ENCODE results near the gene STAT2.

Gene STAT2

GRCh38 chr12:56387152-56387736, 27.3 kb upstream of the STAT2 start:
- Histone ChIP-seq H3K36me3 (ENCODE audit: control insufficient read depth, insufficient read depth, low read length) (no peaks in the 10 kb centered on the region), H3K27me3 (ENCODE audit: control insufficient read depth, insufficient read depth, low read length) (no peaks in the 10 kb centered on the region; the same call in 1 of the 2 replicates), H3K9me3 (ENCODE audit: control insufficient read depth, insufficient read depth, low read length) (no peaks in the 10 kb centered on the region), H3K27ac (ENCODE audit: low read length) (no peak overlapping the region), H3K4me3 (ENCODE audit: low read length) (no peak overlapping the region), H3K4me1 (ENCODE audit: control insufficient read depth, insufficient read depth, low read length) (peaks cover 1% of the 10 kb centered on the region; the same call in 1 of the 2 replicates)
- WGBS (ENCODE audit: insufficient coverage, insufficient read length) = no CpG with 5 or more reads among the region's 7 CpGs
- no peak for DNase-seq (ENCODE audit: low read depth, low spot score)

- Histone ChIP-seq H3K36me3 (ENCODE audit: control insufficient read depth, insufficient read depth, low read length) (no peaks in the 10 kb centered on the region), H3K9me3 (ENCODE audit: control insufficient read depth, insufficient read depth, low read length) (no peaks in the 10 kb centered on the region), H3K4me3 (ENCODE audit: low read length) (no peak overlapping the region), H3K27ac (ENCODE audit: low read length) (no peak overlapping the region), H3K4me1 (ENCODE audit: control insufficient read depth, insufficient read depth, low read length) (peaks cover 1% of the 10 kb centered on the region; the same call in 1 of the 2 replicates), H3K27me3 (ENCODE audit: control insufficient read depth, insufficient read depth, low read length) (no peaks in the 10 kb centered on the region; the same call in 1 of the 2 replicates)
- no peak for DNase-seq (ENCODE audit: low read depth, low spot score)
- no CpG with 5 or more reads among the region's 1 CpG for WGBS (ENCODE audit: insufficient coverage, insufficient read length)
Observed at GRCh38 chr12:56385873-56386272, 26.0 kb upstream of the STAT2 start.

DNA sequence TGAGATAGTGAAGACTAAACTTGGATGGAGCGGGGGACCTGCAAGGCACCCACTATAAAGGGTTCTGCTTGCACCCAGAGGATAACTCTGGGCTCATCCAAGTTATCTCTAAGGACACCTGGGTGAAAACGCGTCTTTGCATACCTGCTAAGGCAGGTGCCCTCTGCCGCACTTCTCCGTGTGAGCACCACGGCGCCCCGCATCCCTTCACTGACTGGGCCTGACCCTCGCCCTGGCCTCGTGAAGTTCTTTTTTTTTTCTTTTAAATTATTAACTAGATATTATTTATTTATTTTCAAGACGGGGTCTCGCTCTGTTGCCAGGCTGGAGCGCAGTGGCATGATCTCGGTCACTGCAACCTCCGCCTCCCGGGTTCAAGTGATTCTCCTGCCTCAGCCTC, 22.7 kb upstream of the STAT2 start:
- Histone ChIP-seq H3K9me3 (ENCODE audit: control insufficient read depth, insufficient read depth, low read length) (no peaks in the 10 kb centered on the region), H3K36me3 (ENCODE audit: control insufficient read depth, insufficient read depth, low read length) (no peaks in the 10 kb centered on the region), H3K4me3 (ENCODE audit: low read length) (no peak overlapping the region), H3K27ac (ENCODE audit: low read length) (no peak overlapping the region), H3K4me1 (ENCODE audit: control insufficient read depth, insufficient read depth, low read length) (peaks cover 1% of the 10 kb centered on the region; the same call in 1 of the 2 replicates), H3K27me3 (ENCODE audit: control insufficient read depth, insufficient read depth, low read length) (no peaks in the 10 kb centered on the region; the same call in 1 of the 2 replicates)
- no peak for DNase-seq (ENCODE audit: low read depth, low spot score)
- no CpG with 5 or more reads among the region's 16 CpGs for WGBS (ENCODE audit: insufficient coverage, insufficient read length)

DNA sequence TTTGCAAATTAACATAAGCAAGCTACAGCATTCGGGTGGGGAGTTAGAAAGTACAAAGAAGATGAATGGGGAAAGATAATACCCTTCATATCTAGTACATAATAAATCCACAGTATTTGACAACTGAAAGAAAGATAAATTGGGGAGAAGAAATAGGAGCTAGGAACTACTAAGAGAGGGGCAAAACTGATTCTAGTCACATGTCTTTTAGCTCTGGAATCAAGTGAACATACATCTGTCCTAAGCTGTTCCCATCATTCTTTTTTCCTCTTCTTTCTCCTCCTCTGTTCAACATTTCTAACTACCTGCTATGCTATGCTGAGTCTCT, 18.0 kb upstream of the STAT2 start:
- no peak overlapping the region for H3K4me3 ChIP-seq (ENCODE audit: low read length)
- no peaks in the 10 kb centered on the region for H3K36me3 ChIP-seq (ENCODE audit: control insufficient read depth, insufficient read depth, low read length)
- H3K27me3 ChIP-seq (ENCODE audit: control insufficient read depth, insufficient read depth, low read length) = no peaks in the 10 kb centered on the region
- WGBS (ENCODE audit: insufficient coverage, insufficient read length) = no CpG with 5 or more reads among the region's 1 CpG
- H3K4me1 ChIP-seq (ENCODE audit: control insufficient read depth, insufficient read depth, low read length) = no peaks in the 10 kb centered on the region
- H3K27ac ChIP-seq (ENCODE audit: low read length) = no peak overlapping the region
- no peaks in the 10 kb centered on the region for H3K9me3 ChIP-seq (ENCODE audit: control insufficient read depth, insufficient read depth, low read length)
- DNase-seq (ENCODE audit: low read depth, low spot score) = no peak

GRCh38 chr12:56377310-56377988, 17.5 kb upstream of the STAT2 start:
- no peaks in the 10 kb centered on the region for H3K27me3 ChIP-seq (ENCODE audit: control insufficient read depth, insufficient read depth, low read length)
- DNase-seq (ENCODE audit: low read depth, low spot score) = no peak
- no peaks in the 10 kb centered on the region for H3K4me1 ChIP-seq (ENCODE audit: control insufficient read depth, insufficient read depth, low read length)
- WGBS (ENCODE audit: insufficient coverage, insufficient read length) = no CpG with 5 or more reads among the region's 4 CpGs
- H3K9me3 ChIP-seq (ENCODE audit: control insufficient read depth, insufficient read depth, low read length) = no peaks in the 10 kb centered on the region
- H3K36me3 ChIP-seq (ENCODE audit: control insufficient read depth, insufficient read depth, low read length) = no peaks in the 10 kb centered on the region
- H3K4me3 ChIP-seq (ENCODE audit: low read length) = no peak overlapping the region
- H3K27ac ChIP-seq (ENCODE audit: low read length) = no peak overlapping the region

- no CpG with 5 or more reads among the region's 11 CpGs for WGBS (ENCODE audit: insufficient coverage, insufficient read length)
Observed at GRCh38 chr12:56375598-56376434, 15.9 kb upstream of the STAT2 start.

GRCh38 chr12:56374726-56375597, 15.1 kb upstream of the STAT2 start:
- Histone ChIP-seq H3K4me3 (ENCODE audit: low read length) (no peak overlapping the region), H3K9me3 (ENCODE audit: control insufficient read depth, insufficient read depth, low read length) (no peaks in the 10 kb centered on the region), H3K36me3 (ENCODE audit: control insufficient read depth, insufficient read depth, low read length) (no peaks in the 10 kb centered on the region), H3K27ac (ENCODE audit: low read length) (no peak overlapping the region), H3K27me3 (ENCODE audit: control insufficient read depth, insufficient read depth, low read length) (no peaks in the 10 kb centered on the region), H3K4me1 (ENCODE audit: control insufficient read depth, insufficient read depth, low read length) (no peaks in the 10 kb centered on the region)
- WGBS (ENCODE audit: insufficient coverage, insufficient read length) = no CpG with 5 or more reads among the region's 7 CpGs
- DNase-seq (ENCODE audit: low read depth, low spot score) = no peak

More at GRCh38 chr12:56375598-56376434, 15.9 kb upstream of the STAT2 start:
- H3K9me3 ChIP-seq (ENCODE audit: control insufficient read depth, insufficient read depth, low read length) = no peaks in the 10 kb centered on the region
- no peaks in the 10 kb centered on the region for H3K27me3 ChIP-seq (ENCODE audit: control insufficient read depth, insufficient read depth, low read length)
- H3K4me1 ChIP-seq (ENCODE audit: control insufficient read depth, insufficient read depth, low read length) = no peaks in the 10 kb centered on the region
- H3K27ac ChIP-seq (ENCODE audit: low read length) = no peak overlapping the region
- H3K36me3 ChIP-seq (ENCODE audit: control insufficient read depth, insufficient read depth, low read length) = no peaks in the 10 kb centered on the region
- no peak overlapping the region for H3K4me3 ChIP-seq (ENCODE audit: low read length)
- DNase-seq (ENCODE audit: low read depth, low spot score) = no peak

DNA sequence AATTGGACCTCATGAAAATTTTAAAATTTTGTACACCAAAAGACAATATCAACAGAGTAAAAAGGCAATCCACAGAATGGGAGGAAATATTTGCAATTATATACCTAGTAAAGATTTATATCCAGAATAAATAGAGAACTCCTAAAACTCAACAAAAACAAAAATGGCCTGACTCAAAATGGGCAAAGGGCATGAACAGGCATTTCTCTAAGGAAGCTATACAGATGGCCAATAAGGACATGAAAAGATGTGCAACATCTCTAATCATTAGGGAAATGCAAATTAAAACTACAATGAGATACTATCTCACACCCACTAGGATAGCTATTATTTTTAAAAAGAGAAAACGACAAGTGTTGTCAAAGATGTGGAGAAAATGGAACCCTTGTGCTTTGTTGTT, 13.6 kb upstream of the STAT2 start:
- no peaks in the 10 kb centered on the region for H3K27me3 ChIP-seq (ENCODE audit: control insufficient read depth, insufficient read depth, low read length)
- no peak for DNase-seq (ENCODE audit: low read depth, low spot score)
- no peak overlapping the region for H3K4me3 ChIP-seq (ENCODE audit: low read length)
- no peaks in the 10 kb centered on the region for H3K9me3 ChIP-seq (ENCODE audit: control insufficient read depth, insufficient read depth, low read length)
- no peaks in the 10 kb centered on the region for H3K4me1 ChIP-seq (ENCODE audit: control insufficient read depth, insufficient read depth, low read length)
- H3K36me3 ChIP-seq (ENCODE audit: control insufficient read depth, insufficient read depth, low read length) = no peaks in the 10 kb centered on the region
- no CpG with 5 or more reads among the region's 1 CpG for WGBS (ENCODE audit: insufficient coverage, insufficient read length)
- no peak overlapping the region for H3K27ac ChIP-seq (ENCODE audit: low read length)

DNA sequence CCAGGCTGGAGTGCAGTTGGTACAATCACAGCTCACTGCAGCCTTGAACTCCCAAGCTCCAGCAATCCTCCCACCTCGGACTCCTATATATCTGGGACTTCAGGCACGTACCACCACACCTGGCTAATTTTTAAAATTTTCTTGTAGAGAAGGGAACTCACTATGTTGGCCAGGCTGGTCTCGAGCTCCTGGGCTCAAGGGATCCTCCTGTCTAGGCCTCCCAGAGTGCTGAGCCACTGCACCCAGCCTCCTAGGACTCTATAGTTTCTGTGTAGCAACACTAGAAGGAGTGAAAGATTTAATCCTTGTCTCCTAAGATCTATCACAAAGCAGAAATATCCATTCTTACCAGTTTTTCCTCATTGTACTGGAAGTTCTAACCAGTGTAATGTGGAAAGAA, 7.0 kb upstream of the STAT2 start:
- no CpG with 5 or more reads among the region's 3 CpGs for WGBS (ENCODE audit: insufficient coverage, insufficient read length)
- no peak overlapping the region for H3K27ac ChIP-seq (ENCODE audit: low read length)
- no peak overlapping the region for H3K4me3 ChIP-seq (ENCODE audit: low read length)
- no peak for DNase-seq (ENCODE audit: low read depth, low spot score)
- no peaks in the 10 kb centered on the region for H3K27me3 ChIP-seq (ENCODE audit: control insufficient read depth, insufficient read depth, low read length)
- H3K9me3 ChIP-seq (ENCODE audit: control insufficient read depth, insufficient read depth, low read length) = no peaks in the 10 kb centered on the region
- no peaks in the 10 kb centered on the region for H3K4me1 ChIP-seq (ENCODE audit: control insufficient read depth, insufficient read depth, low read length)
- H3K36me3 ChIP-seq (ENCODE audit: control insufficient read depth, insufficient read depth, low read length) = no peaks in the 10 kb centered on the region
